HCT116 (cell line): ENCODE results near the gene TMEM131. TPM values are rescaled to one million over a fixed set of nuclear protein-coding genes. Genes with fewer than 3 reads are reported as not detected.

Experiments used
- ATAC-seq: fragments of 200-7000 bp; cut with Tn5 transposase; 2 replicates; pipeline ENCODE4 v1.9.1; 2020; ENCODE audit warnings: mild to moderate bottlenecking, moderate library complexity
- BruUV-seq: library from RNA; stranded (reverse); fragments of 400-500 nt; replicated peaks from 2 replicates; lab custom pipeline; 2021; lab: Mats Ljungman, UMichigan
- CTCF ChIA-PET: fragments of 300-600 bp; sonication (Branson Sonifier 250); formaldehyde crosslinking; loops from one replicate; lab custom pipeline; 2021; ENCODE audit warnings: antibody characterized with exemption; lab: Charles Lee
- POLR2A ChIA-PET: fragments of 300-600, 350-600 bp; sonication (Branson Sonifier 250); formaldehyde crosslinking; loops from one replicate; lab custom pipeline; 2021; ENCODE audit warnings: antibody characterized with exemption; lab: Charles Lee
- RAD21 ChIA-PET, 2 experiments: fragments of 300-600 bp; sonication (Branson Sonifier 250); formaldehyde crosslinking; loops; one replicate each; lab custom pipeline; 2023; ENCODE audit warnings: low total read pairs in 2 of 2; ENCODE audit not compliant: uncharacterized antibody in 2 of 2, unreplicated experiment in 2 of 2, low non-redundant PET in 1 of 2; lab: Charles Lee
- DNase-seq: peaks from one replicate; pipeline ENCODE4 v3.0.0-alpha.2; 2010; ENCODE audit warnings: low read depth, low spot score
- H2AFZ ChIP-seq: fragments of 200-600 bp; shearing (Covaris generic), sonication (generic); 2 replicates; pipeline ENCODE4 v1.6.1; 2017; ENCODE audit warnings: low read depth, mixed run types, mixed read lengths, antibody characterized with exemption, low read length; ENCODE audit not compliant: poor library complexity, severe bottlenecking
- H3K27ac ChIP-seq: 2 replicates; pipeline ENCODE4 v1.5.1; 2012; ENCODE audit warnings: low read depth, low read length
- H3K27me3 ChIP-seq: fragments of 200-600 bp; sonication (generic); 2 replicates; pipeline ENCODE4 v1.6.1; 2016; ENCODE audit warnings: mixed run types, low read length, mixed read lengths; ENCODE audit not compliant: insufficient read depth
- H3K36me3 ChIP-seq, 2 experiments: fragments of 200-500 bp in 1 of 2; fragments of 200-600 bp in 1 of 2; sonication (Bioruptor generic) in 1 of 2; sonication (generic) in 1 of 2; 2 replicates each; pipeline versions ENCODE4 v1.5.1 to v1.6.1; 2014 to 2016; ENCODE audit warnings: low read length in 2 of 2, inconsistent platforms in 1 of 2, mixed read lengths in 1 of 2, mixed run types in 1 of 2; ENCODE audit not compliant: insufficient read depth in 2 of 2, control insufficient read depth in 1 of 2
- H3K4me1 ChIP-seq, 2 experiments: fragments of 200-600 bp in 1 of 2; sonication (generic) in 1 of 2; 2 replicates each; pipeline versions ENCODE4 v1.5.1 to v1.6.1; 2012 to 2017; ENCODE audit warnings: low read length in 2 of 2, inconsistent platforms in 1 of 2, mild to moderate bottlenecking in 1 of 2, mixed read lengths in 1 of 2, mixed run types in 1 of 2, moderate library complexity in 1 of 2; ENCODE audit not compliant: insufficient read depth in 2 of 2, control insufficient read depth in 1 of 2
- H3K4me2 ChIP-seq: fragments of 200-600 bp; sonication (generic); 2 replicates; pipeline ENCODE4 v1.6.1; 2017; ENCODE audit warnings: mixed run types, low read length, mixed read lengths
- H3K4me3 ChIP-seq, 2 experiments: fragments of 200-600 bp in 1 of 2; sonication (generic) in 1 of 2; replicated peaks in 1 of 2; 2 replicates each; pipeline ENCODE4 v1.5.1; 2011 to 2016; ENCODE audit warnings: low read length in 2 of 2, control low read depth in 1 of 2, low read depth in 1 of 2, mild to moderate bottlenecking in 1 of 2, mixed read lengths in 1 of 2, mixed run types in 1 of 2
- H3K79me2 ChIP-seq: fragments of 200-600 bp; sonication (generic); 2 replicates; pipeline ENCODE4 v1.6.1; 2017; ENCODE audit warnings: mild to moderate bottlenecking, mixed run types, low read length, moderate library complexity, mixed read lengths; ENCODE audit not compliant: insufficient read depth
- H3K9ac ChIP-seq: fragments of 200-600 bp; sonication (generic); 2 replicates; pipeline ENCODE4 v1.6.1; 2016; ENCODE audit warnings: low read length, mixed read lengths
- H3K9me2 ChIP-seq: fragments of 200-600 bp; sonication (generic), shearing (Covaris generic); 2 replicates; pipeline ENCODE4 v1.6.1; 2017; ENCODE audit warnings: mixed run types, mild to moderate bottlenecking, moderate library complexity; ENCODE audit not compliant: insufficient read depth
- H3K9me3 ChIP-seq, 2 experiments: fragments of 200-500 bp in 1 of 2; fragments of 200-600 bp in 1 of 2; sonication (Bioruptor generic) in 1 of 2; sonication (generic) in 1 of 2; 2 replicates each; pipeline ENCODE4 v1.6.1; 2014 to 2017; ENCODE audit warnings: low read length in 2 of 2, mixed read lengths in 2 of 2, inconsistent platforms in 1 of 2, low read depth in 1 of 2, mild to moderate bottlenecking in 1 of 2, mixed run types in 1 of 2, moderate library complexity in 1 of 2; ENCODE audit not compliant: control insufficient read depth in 1 of 2, insufficient read depth in 1 of 2
- H4K20me1 ChIP-seq: fragments of 200-600 bp; sonication (generic), shearing (Covaris generic); 2 replicates; pipeline ENCODE4 v1.6.1; 2017; ENCODE audit warnings: mixed run types, mild to moderate bottlenecking, moderate library complexity; ENCODE audit not compliant: insufficient read depth
- EZH2phosphoT487 ChIP-seq: fragments of 200-600 bp; IDR thresholded peaks from 2 replicates; pipeline ENCODE4 v1.6.1; 2018; ENCODE audit warnings: antibody characterized with exemption, borderline replicate concordance
- FOSL1 ChIP-seq: IDR thresholded peaks from 2 replicates; pipeline ENCODE4 v1.6.1; 2012; ENCODE audit warnings: low read depth
- JUND ChIP-seq: IDR thresholded peaks from 2 replicates; pipeline ENCODE4 v1.6.1; 2012
- POLR2A ChIP-seq: IDR thresholded peaks from 2 replicates; pipeline ENCODE4 v1.7.0; 2011; ENCODE audit warnings: borderline replicate concordance; ENCODE audit not compliant: insufficient read depth, insufficient read length; ENCODE audit errors: extremely low read depth
- intact Hi-C: fragments of 100-400 bp; cut with micrococcal nuclease; formaldehyde crosslinking; loops from 2 replicates; pipeline ENCODE4 v1.10.0; 2022
- total RNA-seq: library from RNA; stranded (reverse); gene quantifications from one replicate; pipeline ENCODE4 v1.2.1, GENCODE V29; 2021; ENCODE audit not compliant: unreplicated experiment
- TF ChIP-seq, protein P1 (sequence below): IDR thresholded peaks from 2 replicates; pipeline ENCODE4 v1.6.1; 2012; ENCODE audit warnings: low read depth
- TF ChIP-seq, protein P2 (sequence below): IDR thresholded peaks from 2 replicates; pipeline ENCODE4 v1.6.1; 2012

The TMEM131 gene
- total RNA-seq, 1 experiment from 2014 or later: 51.5 TPM

- H3K9ac ChIP-seq: no peak overlapping the region
- no peak for DNase-seq
- intact Hi-C loops: no loop called here
- TF ChIP-seq, protein P1, sequence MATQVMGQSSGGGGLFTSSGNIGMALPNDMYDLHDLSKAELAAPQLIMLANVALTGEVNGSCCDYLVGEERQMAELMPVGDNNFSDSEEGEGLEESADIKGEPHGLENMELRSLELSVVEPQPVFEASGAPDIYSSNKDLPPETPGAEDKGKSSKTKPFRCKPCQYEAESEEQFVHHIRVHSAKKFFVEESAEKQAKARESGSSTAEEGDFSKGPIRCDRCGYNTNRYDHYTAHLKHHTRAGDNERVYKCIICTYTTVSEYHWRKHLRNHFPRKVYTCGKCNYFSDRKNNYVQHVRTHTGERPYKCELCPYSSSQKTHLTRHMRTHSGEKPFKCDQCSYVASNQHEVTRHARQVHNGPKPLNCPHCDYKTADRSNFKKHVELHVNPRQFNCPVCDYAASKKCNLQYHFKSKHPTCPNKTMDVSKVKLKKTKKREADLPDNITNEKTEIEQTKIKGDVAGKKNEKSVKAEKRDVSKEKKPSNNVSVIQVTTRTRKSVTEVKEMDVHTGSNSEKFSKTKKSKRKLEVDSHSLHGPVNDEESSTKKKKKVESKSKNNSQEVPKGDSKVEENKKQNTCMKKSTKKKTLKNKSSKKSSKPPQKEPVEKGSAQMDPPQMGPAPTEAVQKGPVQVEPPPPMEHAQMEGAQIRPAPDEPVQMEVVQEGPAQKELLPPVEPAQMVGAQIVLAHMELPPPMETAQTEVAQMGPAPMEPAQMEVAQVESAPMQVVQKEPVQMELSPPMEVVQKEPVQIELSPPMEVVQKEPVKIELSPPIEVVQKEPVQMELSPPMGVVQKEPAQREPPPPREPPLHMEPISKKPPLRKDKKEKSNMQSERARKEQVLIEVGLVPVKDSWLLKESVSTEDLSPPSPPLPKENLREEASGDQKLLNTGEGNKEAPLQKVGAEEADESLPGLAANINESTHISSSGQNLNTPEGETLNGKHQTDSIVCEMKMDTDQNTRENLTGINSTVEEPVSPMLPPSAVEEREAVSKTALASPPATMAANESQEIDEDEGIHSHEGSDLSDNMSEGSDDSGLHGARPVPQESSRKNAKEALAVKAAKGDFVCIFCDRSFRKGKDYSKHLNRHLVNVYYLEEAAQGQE: no peak
- TF ChIP-seq POLR2A (no peak), JUND (no peak), EZH2phosphoT487 (no peak)
- TF ChIP-seq, protein P2, sequence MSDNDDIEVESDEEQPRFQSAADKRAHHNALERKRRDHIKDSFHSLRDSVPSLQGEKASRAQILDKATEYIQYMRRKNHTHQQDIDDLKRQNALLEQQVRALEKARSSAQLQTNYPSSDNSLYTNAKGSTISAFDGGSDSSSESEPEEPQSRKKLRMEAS: no peak
- TF ChIP-seq, all 23 proteins: peak for 0
- ChIA-PET RAD21 (no interaction called here), CTCF (no interaction called here), POLR2A (no interaction called here)
- BruUV-seq: no TSS peak
- Histone ChIP-seq H3K79me2 (no peaks in the 10 kb centered on the region), H3K9me3 (no peaks in the 10 kb centered on the region), H2AFZ (no peak overlapping the region), H3K4me2 (no peak overlapping the region), H4K20me1 (no peaks in the 10 kb centered on the region), H3K9me2 (no peaks in the 10 kb centered on the region), H3K27ac (no peak overlapping the region), H3K4me3 (no peak overlapping the region), H3K4me1 (peaks cover 0 to 7% of the 10 kb centered on the region in 2 experiments; a peak in 1 of 4 replicates), H3K36me3 (peaks cover 11 to 16% of the 10 kb centered on the region in 2 experiments; a peak in 3 of 4 replicates), H3K27me3 (no peaks in the 10 kb centered on the region)
- no peak for ATAC-seq
Observed at GRCh38 chr2:97757062-97757461, 238.7 kb downstream of the TMEM131 start.

- no peak overlapping the region for H3K4me2 ChIP-seq
- no peaks in the 10 kb centered on the region for H3K9me2 ChIP-seq
- no peaks in the 10 kb centered on the region for H4K20me1 ChIP-seq
- TF ChIP-seq FOSL1 (no peak), EZH2phosphoT487 (no peak)
- TF ChIP-seq, all 23 proteins: peak for 0
- CTCF ChIA-PET: no interaction called here
- POLR2A ChIA-PET: no interaction called here
- Histone ChIP-seq H2AFZ (no peak overlapping the region), H3K9me3 (no peaks in the 10 kb centered on the region), H3K36me3 (peaks cover 7 to 16% of the 10 kb centered on the region in 2 experiments; a peak in 1 of 4 replicates), H3K4me1 (peaks cover 0 to 10% of the 10 kb centered on the region in 2 experiments; a peak in 1 of 4 replicates), H3K27me3 (no peaks in the 10 kb centered on the region), H3K79me2 (no peaks in the 10 kb centered on the region), H3K27ac (no peak overlapping the region), H3K4me3 (no peak overlapping the region), H3K9ac (no peak overlapping the region)
- no peak for DNase-seq
- no TSS peak for BruUV-seq
- no peak for ATAC-seq
- intact Hi-C loops: no loop called here
- RAD21 ChIA-PET: no interaction called here
Observed at GRCh38 chr2:97755491-97755890, 240.3 kb downstream of the TMEM131 start.
